ENCODE results near the gene GCDH.
A peak's percentile ranks its signal among the peaks of the same experiment; 100 is the strongest.

GCDH gene

GRCh38 chr19:12866416-12867119 lies 24.4 kb upstream of the GCDH start:
- H3K4me3 Mint-ChIP-seq = peak overlapping the region; percentile 49
- no peaks in the 10 kb centered on the region for H3K27me3 Mint-ChIP-seq (ENCODE audit: low read depth)
- peak overlapping the region; percentile 26 for H3K27ac Mint-ChIP-seq
- no peaks in the 10 kb centered on the region for H3K36me3 Mint-ChIP-seq (ENCODE audit: low read depth)
- H3K9me3 Mint-ChIP-seq = no peaks in the 10 kb centered on the region
- H3K4me1 Mint-ChIP-seq (ENCODE audit: low read depth) = peaks cover 9% of the 10 kb centered on the region

GRCh38 chr19:12867120-12868099 lies 23.6 kb upstream of the GCDH start:
- H3K27me3 Mint-ChIP-seq (ENCODE audit: low read depth) = no peaks in the 10 kb centered on the region
- peaks cover 12% of the 10 kb centered on the region for H3K4me1 Mint-ChIP-seq (ENCODE audit: low read depth)
- peak overlapping the region; percentile 26 for H3K27ac Mint-ChIP-seq
- peaks cover 7% of the 10 kb centered on the region for H3K36me3 Mint-ChIP-seq (ENCODE audit: low read depth)
- H3K4me3 Mint-ChIP-seq = peak overlapping the region; percentile 56
- H3K9me3 Mint-ChIP-seq = no peaks in the 10 kb centered on the region

- no peaks in the 10 kb centered on the region for H3K27me3 Mint-ChIP-seq (ENCODE audit: low read depth)
- H3K9me3 Mint-ChIP-seq = no peaks in the 10 kb centered on the region
- peaks cover 12% of the 10 kb centered on the region for H3K4me1 Mint-ChIP-seq (ENCODE audit: low read depth)
- H3K27ac Mint-ChIP-seq = no peak overlapping the region
- H3K4me3 Mint-ChIP-seq = no peak overlapping the region
- peaks cover 11% of the 10 kb centered on the region for H3K36me3 Mint-ChIP-seq (ENCODE audit: low read depth)
Measured at GRCh38 chr19:12868540-12869112, 22.3 kb upstream of the GCDH start.

GRCh38 chr19:12871681-12872080 lies 19.3 kb upstream of the GCDH start:
- Mint-ChIP-seq H3K9me3 (no peaks in the 10 kb centered on the region), H3K27ac (no peak overlapping the region), H3K36me3 (ENCODE audit: low read depth) (peaks cover 15% of the 10 kb centered on the region), H3K4me3 (no peak overlapping the region), H3K27me3 (ENCODE audit: low read depth) (no peaks in the 10 kb centered on the region), H3K4me1 (ENCODE audit: low read depth) (peaks cover 8% of the 10 kb centered on the region)

- Mint-ChIP-seq H3K27ac (no peak overlapping the region), H3K9me3 (no peaks in the 10 kb centered on the region), H3K36me3 (ENCODE audit: low read depth) (peaks cover 15% of the 10 kb centered on the region), H3K27me3 (ENCODE audit: low read depth) (no peaks in the 10 kb centered on the region), H3K4me3 (no peak overlapping the region), H3K4me1 (ENCODE audit: low read depth) (peaks cover 4% of the 10 kb centered on the region)
Measured at GRCh38 chr19:12872255-12872654, 18.7 kb upstream of the GCDH start.

- no peaks in the 10 kb centered on the region for H3K27me3 Mint-ChIP-seq (ENCODE audit: low read depth)
- H3K9me3 Mint-ChIP-seq = no peaks in the 10 kb centered on the region
- H3K36me3 Mint-ChIP-seq (ENCODE audit: low read depth) = peaks cover 17% of the 10 kb centered on the region
- H3K4me1 Mint-ChIP-seq (ENCODE audit: low read depth) = peaks cover 4% of the 10 kb centered on the region
- no peak overlapping the region for H3K4me3 Mint-ChIP-seq
- H3K27ac Mint-ChIP-seq = no peak overlapping the region
Measured at GRCh38 chr19:12872941-12873890, 17.7 kb upstream of the GCDH start.

GRCh38 chr19:12873891-12874745 lies 16.8 kb upstream of the GCDH start:
- Mint-ChIP-seq H3K27ac (no peak overlapping the region), H3K4me3 (no peak overlapping the region), H3K36me3 (ENCODE audit: low read depth) (peaks cover 22% of the 10 kb centered on the region), H3K9me3 (no peaks in the 10 kb centered on the region), H3K27me3 (ENCODE audit: low read depth) (no peaks in the 10 kb centered on the region), H3K4me1 (ENCODE audit: low read depth) (peaks cover 5% of the 10 kb centered on the region)

- no peaks in the 10 kb centered on the region for H3K27me3 Mint-ChIP-seq (ENCODE audit: low read depth)
- no peaks in the 10 kb centered on the region for H3K9me3 Mint-ChIP-seq
- H3K4me1 Mint-ChIP-seq (ENCODE audit: low read depth) = peaks cover 6% of the 10 kb centered on the region
- H3K4me3 Mint-ChIP-seq = no peak overlapping the region
- no peak overlapping the region for H3K27ac Mint-ChIP-seq
- peaks cover 22% of the 10 kb centered on the region for H3K36me3 Mint-ChIP-seq (ENCODE audit: low read depth)
Measured at GRCh38 chr19:12875086-12875485, 15.9 kb upstream of the GCDH start.

- H3K27ac Mint-ChIP-seq = peak overlapping the region; percentile 87
- H3K4me3 Mint-ChIP-seq = peak overlapping the region; percentile 89
- H3K9me3 Mint-ChIP-seq = no peaks in the 10 kb centered on the region
- H3K36me3 Mint-ChIP-seq (ENCODE audit: low read depth) = peaks cover 7% of the 10 kb centered on the region
- H3K27me3 Mint-ChIP-seq (ENCODE audit: low read depth) = no peaks in the 10 kb centered on the region
- H3K4me1 Mint-ChIP-seq (ENCODE audit: low read depth) = peaks cover 21% of the 10 kb centered on the region
Measured at GRCh38 chr19:12880551-12881171, 10.3 kb upstream of the GCDH start.

GRCh38 chr19:12881172-12881808 lies 9.7 kb upstream of the GCDH start, which contains the start of gene DNASE2:
TSS of gene DNASE2 (minus strand) at chr19:12881449. CDS start at chr19:12881375, 74 bp downstream.
- H3K27me3 Mint-ChIP-seq (ENCODE audit: low read depth) = no peaks in the 10 kb centered on the region
- H3K9me3 Mint-ChIP-seq = no peaks in the 10 kb centered on the region
- H3K27ac Mint-ChIP-seq = peak within 1 kb of the TSS; percentile 87
- peak within 1 kb of the TSS; percentile 89 for H3K4me3 Mint-ChIP-seq
- H3K4me1 Mint-ChIP-seq (ENCODE audit: low read depth) = peaks cover 21% of the 10 kb centered on the region
- H3K36me3 Mint-ChIP-seq (ENCODE audit: low read depth) = peaks cover 7% of the 10 kb centered on the region

- Mint-ChIP-seq H3K4me1 (ENCODE audit: low read depth) (peaks cover 24% of the 10 kb centered on the region), H3K27ac (no peak overlapping the region), H3K9me3 (no peaks in the 10 kb centered on the region), H3K27me3 (ENCODE audit: low read depth) (no peaks in the 10 kb centered on the region), H3K36me3 (ENCODE audit: low read depth) (peaks cover 7% of the 10 kb centered on the region), H3K4me3 (peak overlapping the region; percentile 89)
Measured at GRCh38 chr19:12882589-12882988, 8.4 kb upstream of the GCDH start.

- Mint-ChIP-seq H3K9me3 (no peaks in the 10 kb centered on the region), H3K36me3 (ENCODE audit: low read depth) (no peaks in the 10 kb centered on the region), H3K4me1 (ENCODE audit: low read depth) (peaks cover 23% of the 10 kb centered on the region), H3K27me3 (ENCODE audit: low read depth) (no peaks in the 10 kb centered on the region), H3K27ac (no peak overlapping the region), H3K4me3 (peak overlapping the region; percentile 10)
Measured at GRCh38 chr19:12884202-12884601, 6.8 kb upstream of the GCDH start.
